H9 (cell line): ENCODE measurements around the gene CACNA2D3. TPM values are rescaled to one million over a fixed set of nuclear protein-coding genes. Genes with fewer than 3 reads are reported as not detected.

Source experiments
- DNase-seq: peaks from one replicate; pipeline ENCODE4 v3.0.0-alpha.2; 2017
- H2AFZ ChIP-seq: one replicate; pipeline ENCODE4 v1.6.1; 2013; ENCODE audit warnings: mild to moderate bottlenecking, low read length, control low read depth, moderate library complexity
- H2AK5ac ChIP-seq: 2 replicates; pipeline ENCODE4 v1.6.1; 2013; ENCODE audit warnings: low read length, control low read depth, mixed read lengths; ENCODE audit not compliant: insufficient read length
- H2BK120ac ChIP-seq: one replicate; pipeline ENCODE4 v1.6.1; 2013; ENCODE audit warnings: low read depth, mild to moderate bottlenecking, low read length, control low read depth, inconsistent platforms; ENCODE audit not compliant: poor library complexity, severe bottlenecking
- H2BK12ac ChIP-seq: 2 replicates; pipeline ENCODE4 v1.6.1; 2013; ENCODE audit warnings: low read length, control low read depth, mixed read lengths, low read depth; ENCODE audit not compliant: insufficient read length
- H2BK15ac ChIP-seq: 2 replicates; pipeline ENCODE4 v1.6.1; 2013; ENCODE audit warnings: low read depth, low read length, control low read depth
- H2BK20ac ChIP-seq: one replicate; pipeline ENCODE4 v1.6.1; 2013; ENCODE audit warnings: low read depth, mild to moderate bottlenecking, low read length, control low read depth, inconsistent platforms; ENCODE audit not compliant: poor library complexity, severe bottlenecking
- H2BK5ac ChIP-seq: 2 replicates; pipeline ENCODE4 v1.6.1; 2013; ENCODE audit warnings: low read length, control low read depth, mixed read lengths; ENCODE audit not compliant: insufficient read length
- H3K14ac ChIP-seq: 2 replicates; pipeline ENCODE4 v1.6.1; 2013; ENCODE audit warnings: low read length, control low read depth; ENCODE audit not compliant: insufficient read depth
- H3K18ac ChIP-seq: 2 replicates; pipeline ENCODE4 v1.6.1; 2013; ENCODE audit warnings: low read depth, mild to moderate bottlenecking, mixed read lengths, low read length, control low read depth; ENCODE audit not compliant: insufficient read length
- H3K23ac ChIP-seq: 2 replicates; pipeline ENCODE4 v1.6.1; 2013; ENCODE audit warnings: low read length, control low read depth, mixed read lengths, low read depth; ENCODE audit not compliant: insufficient read length
- H3K23me2 ChIP-seq: 2 replicates; pipeline ENCODE4 v1.6.1; 2013; ENCODE audit warnings: low read depth, mild to moderate bottlenecking, mixed read lengths, low read length, control low read depth; ENCODE audit not compliant: insufficient read length, poor library complexity, severe bottlenecking
- H3K27ac ChIP-seq: 2 replicates; pipeline ENCODE4 v1.5.1; 2013; ENCODE audit warnings: low read length, control low read depth, mixed read lengths, low read depth; ENCODE audit not compliant: insufficient read length
- H3K27me3 ChIP-seq: 2 replicates; pipeline ENCODE4 v1.6.1; 2013; ENCODE audit warnings: low read length, control low read depth, inconsistent platforms; ENCODE audit not compliant: insufficient read depth
- H3K4ac ChIP-seq: 2 replicates; pipeline ENCODE4 v1.6.1; 2013; ENCODE audit warnings: low read depth, mild to moderate bottlenecking, control low read depth, inconsistent platforms, low read length, moderate library complexity
- H3K4me1 ChIP-seq: 2 replicates; pipeline ENCODE4 v1.6.1; 2013; ENCODE audit warnings: low read length, control low read depth, inconsistent platforms; ENCODE audit not compliant: insufficient read depth
- H3K4me2 ChIP-seq: 2 replicates; pipeline ENCODE4 v1.6.1; 2013; ENCODE audit warnings: low read length, control low read depth, mixed read lengths; ENCODE audit not compliant: insufficient read length, insufficient read depth
- H3K56ac ChIP-seq: 2 replicates; pipeline ENCODE4 v1.6.1; 2013; ENCODE audit warnings: low read depth, mild to moderate bottlenecking, mixed read lengths, low read length, control low read depth; ENCODE audit not compliant: insufficient read length
- H3K79me1 ChIP-seq: 2 replicates; pipeline ENCODE4 v1.6.1; 2013; ENCODE audit warnings: low read depth, mild to moderate bottlenecking, moderate library complexity, low read length, control low read depth, inconsistent platforms; ENCODE audit not compliant: insufficient read depth, poor library complexity, severe bottlenecking
- H3K79me2 ChIP-seq: 2 replicates; pipeline ENCODE4 v1.6.1; 2013; ENCODE audit warnings: low read length, control low read depth, inconsistent platforms; ENCODE audit not compliant: insufficient read depth
- H3K9ac ChIP-seq: 2 replicates; pipeline ENCODE4 v1.6.1; 2013; ENCODE audit warnings: low read length, control low read depth, mixed read lengths; ENCODE audit not compliant: insufficient read length; ENCODE audit errors: extremely low read depth
- H3K9me3 ChIP-seq: one replicate; pipeline ENCODE4 v1.6.1; 2013; ENCODE audit warnings: low read depth, low read length, inconsistent platforms; ENCODE audit not compliant: control insufficient read depth
- H3T11ph ChIP-seq: one replicate; pipeline ENCODE4 v1.6.1; 2013; ENCODE audit warnings: mild to moderate bottlenecking, low read length, control low read depth, inconsistent platforms
- H4K20me1 ChIP-seq: one replicate; pipeline ENCODE4 v1.6.1; 2013; ENCODE audit not compliant: control insufficient read depth, insufficient read length, insufficient read depth
- H4K5ac ChIP-seq: 2 replicates; pipeline ENCODE4 v1.6.1; 2013; ENCODE audit warnings: low read depth, mild to moderate bottlenecking, mixed read lengths, low read length, control low read depth; ENCODE audit not compliant: insufficient read length
- H4K8ac ChIP-seq: replicated peaks from 2 replicates; pipeline ENCODE4 v1.6.1; 2013; ENCODE audit warnings: low read length, control low read depth, mixed read lengths, low read depth; ENCODE audit not compliant: insufficient read length
- H4K91ac ChIP-seq: 2 replicates; pipeline ENCODE4 v1.6.1; 2013; ENCODE audit warnings: low read depth, mild to moderate bottlenecking, moderate library complexity, mixed read lengths, low read length, control low read depth; ENCODE audit not compliant: insufficient read length
- H3K27ac Mint-ChIP-seq, 3 experiments: 2 replicates in 2 of 3; 3 replicates in 1 of 3; pipeline ENCODE4 v1.8.0; 2020 to 2021; ENCODE audit warnings: mixed read lengths in 3 of 3, mild to moderate bottlenecking in 1 of 3, moderate library complexity in 1 of 3
- H3K27me3 Mint-ChIP-seq: 2 replicates; pipeline ENCODE4 v1.8.0; 2021; ENCODE audit warnings: low read depth, mild to moderate bottlenecking, moderate library complexity, mixed read lengths
- H3K36me3 Mint-ChIP-seq, 3 experiments: 2 replicates in 2 of 3; 3 replicates in 1 of 3; pipeline ENCODE4 v1.8.0; 2020 to 2021; ENCODE audit warnings: low read depth in 3 of 3, mixed read lengths in 3 of 3; ENCODE audit not compliant: insufficient read depth in 1 of 3
- H3K4me1 Mint-ChIP-seq, 2 experiments: 2 replicates each; pipeline ENCODE4 v1.8.0; 2020; ENCODE audit warnings: mixed read lengths in 2 of 2
- H3K4me3 Mint-ChIP-seq, 2 experiments: 2 replicates in 1 of 2; 3 replicates in 1 of 2; pipeline ENCODE4 v1.8.0; 2020 to 2021; ENCODE audit warnings: mild to moderate bottlenecking in 2 of 2, mixed read lengths in 2 of 2, moderate library complexity in 1 of 2
- H3K9me3 Mint-ChIP-seq, 2 experiments: 2 replicates in 1 of 2; 3 replicates in 1 of 2; pipeline ENCODE4 v1.8.0; 2020; ENCODE audit warnings: mild to moderate bottlenecking in 2 of 2, mixed read lengths in 2 of 2, moderate library complexity in 1 of 2
- CTCF ChIP-seq: fragments of 200-600 bp; sonication (generic); conservative IDR thresholded peaks from 3 replicates; pipeline ENCODE4 v1.8.0; 2021; ENCODE audit warnings: antibody characterized with exemption, mild to moderate bottlenecking
- WGBS: extraction: QIAGEN DNeasy Blood & Tissue Kit; methylation state at CpG from one replicate; pipeline ENCODE4 v1.1.7; 2013; ENCODE audit warnings: missing lambda C conversion rate, low lambda C conversion rate, mixed read lengths; ENCODE audit not compliant: insufficient read length; ENCODE audit errors: extremely low coverage; 5-methylcytosine and 5-hydroxymethylcytosine counted together
- total RNA-seq: library from RNA; stranded (reverse); gene quantifications from 2 replicates; pipeline ENCODE4 v1.2.1, GENCODE V29; 2021

The CACNA2D3 gene
- total RNA-seq, 1 experiment from 2014 or later: 3.2 TPM

- no peak overlapping the region for H2AFZ ChIP-seq
- no peak overlapping the region for H2BK15ac ChIP-seq
- no peak overlapping the region for H3K9ac ChIP-seq
- no peak overlapping the region for H3K23ac ChIP-seq
- H2BK5ac ChIP-seq: no peak overlapping the region
- no peaks in the 10 kb centered on the region for H4K20me1 ChIP-seq
- H3K18ac ChIP-seq: no peak overlapping the region
- peaks cover 4% of the 10 kb centered on the region; the same call in 1 of the 2 replicates for H3K4me1 ChIP-seq
- no peak overlapping the region for H4K5ac ChIP-seq
- Mint-ChIP-seq H3K27ac (no peak overlapping the region), H3K36me3 (no peaks in the 10 kb centered on the region; a peak in 1 of 7 replicates), H3K27me3 (no peaks in the 10 kb centered on the region), H3K9me3 (no peaks in the 10 kb centered on the region; a peak in 1 of 5 replicates), H3K4me3 (no peak overlapping the region), H3K4me1 (peaks cover 11 to 12% of the 10 kb centered on the region in 2 experiments)
- no peak overlapping the region for H3K4ac ChIP-seq
- no peaks in the 10 kb centered on the region for H3K79me2 ChIP-seq
- H3K56ac ChIP-seq: no peak overlapping the region
- H2BK12ac ChIP-seq: no peak overlapping the region
- no peak overlapping the region for H2BK20ac ChIP-seq
- no peaks in the 10 kb centered on the region for H3K23me2 ChIP-seq
- WGBS: no CpG with 5 or more reads among the region's 1 CpG
- H3K79me1 ChIP-seq: no peaks in the 10 kb centered on the region
- no peak overlapping the region for H4K8ac ChIP-seq
- no peak overlapping the region for H3K27ac ChIP-seq
- H3T11ph ChIP-seq: no peak overlapping the region
- no peak for DNase-seq
- no peak overlapping the region for H3K14ac ChIP-seq
- no peak overlapping the region for H2AK5ac ChIP-seq
- no peaks in the 10 kb centered on the region for H3K27me3 ChIP-seq
- H2BK120ac ChIP-seq: no peak overlapping the region
- TF ChIP-seq CTCF: no peak
- no peaks in the 10 kb centered on the region for H3K9me3 ChIP-seq
- no peak overlapping the region for H3K4me2 ChIP-seq
- H4K91ac ChIP-seq: no peak overlapping the region
These were observed 49.2 kb downstream of the CACNA2D3 start for GRCh38 chr3:54171509-54171908.
